Hematopoietic multipotent progenitor cell treated with erythropoietin and hydrocortisone succinate and interleukin-3 and kit ligand, for 8 days (in vitro differentiated cells): Measurements from ENCODE around the gene NPR3.

Experiments used
- DNase-seq: peaks from one replicate; pipeline ENCODE4 v3.0.0-alpha.2; 2015

Gene NPR3

DNA sequence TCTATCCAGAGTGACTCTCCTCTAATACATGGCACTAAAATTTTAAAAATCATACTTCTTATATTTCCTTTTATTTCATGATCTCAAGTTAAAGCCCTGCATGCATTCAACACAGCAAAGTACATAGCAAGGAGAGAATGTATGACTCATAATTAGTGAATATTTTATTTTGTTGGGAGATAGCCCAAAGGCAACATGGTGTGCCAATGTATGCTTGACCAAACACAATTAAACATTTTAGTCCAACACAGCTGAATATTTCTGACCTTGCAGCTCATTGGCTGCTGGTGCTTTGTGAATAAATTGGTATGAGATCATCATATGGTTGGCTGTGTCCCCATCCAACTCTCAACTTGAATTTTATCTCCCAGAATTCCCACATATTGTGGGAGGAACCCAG lies 103.5 kb downstream of the NPR3 start:
- DNase-seq, result no peak

DNA sequence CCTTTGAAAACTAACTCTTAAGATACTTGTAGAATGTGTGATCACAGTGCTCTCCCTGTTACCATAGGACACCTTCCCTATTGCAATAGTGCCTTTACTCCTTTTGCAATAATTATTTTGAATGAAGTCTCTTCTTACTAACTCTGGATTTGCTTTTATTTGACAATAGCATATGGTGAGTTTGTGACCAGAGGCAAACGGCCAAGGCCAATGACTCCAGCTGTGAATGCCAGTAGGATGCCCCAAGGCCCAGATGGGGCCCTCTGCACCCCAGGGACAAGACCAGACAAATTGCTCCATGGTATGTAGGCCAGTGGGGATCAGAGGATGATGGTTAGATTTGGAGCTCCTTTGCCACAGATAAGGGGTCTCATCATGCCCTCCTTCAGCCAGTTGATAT lies 116.9 kb downstream of the NPR3 start:
- DNase-seq, result no peak

DNA sequence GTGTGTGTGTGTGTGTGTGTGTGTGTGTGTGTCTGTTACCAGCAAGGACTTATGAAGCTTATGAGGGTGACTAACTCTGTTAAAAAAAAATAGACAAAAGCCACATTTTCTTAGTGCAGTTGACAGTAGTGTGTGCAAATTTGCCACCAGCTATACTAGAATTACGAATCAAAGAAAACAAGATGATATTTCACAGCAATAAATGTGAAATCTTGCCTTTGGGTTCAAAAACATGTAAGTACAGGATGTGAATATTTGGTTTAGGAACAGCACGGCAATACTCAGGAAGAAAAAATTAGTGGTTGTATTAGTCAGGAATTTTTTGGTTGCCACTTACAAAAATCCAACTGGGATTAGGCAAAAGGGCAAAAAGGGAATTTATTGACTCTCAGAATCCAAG lies 117.4 kb downstream of the NPR3 start:
- no peak for DNase-seq

DNA sequence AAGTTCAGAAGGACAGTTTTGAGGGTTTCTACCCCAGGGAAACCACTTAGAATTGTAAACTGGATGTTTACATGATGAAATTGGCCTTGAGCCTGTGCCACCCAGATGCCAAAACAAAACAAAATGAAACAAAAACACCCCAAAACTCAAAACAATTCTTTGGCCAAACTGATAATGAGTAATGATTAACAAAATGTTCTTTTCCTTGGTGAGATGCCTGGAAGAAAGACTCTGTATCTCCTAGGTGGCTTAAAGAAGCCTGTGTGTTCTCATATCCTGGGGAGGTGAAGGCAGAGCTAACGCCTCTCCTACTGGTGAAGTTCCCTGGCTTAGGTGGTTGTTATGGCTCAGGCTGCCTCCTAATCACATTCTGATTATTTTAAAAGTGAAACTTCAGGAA lies 120.5 kb downstream of the NPR3 start:
- DNase-seq, result no peak

DNA sequence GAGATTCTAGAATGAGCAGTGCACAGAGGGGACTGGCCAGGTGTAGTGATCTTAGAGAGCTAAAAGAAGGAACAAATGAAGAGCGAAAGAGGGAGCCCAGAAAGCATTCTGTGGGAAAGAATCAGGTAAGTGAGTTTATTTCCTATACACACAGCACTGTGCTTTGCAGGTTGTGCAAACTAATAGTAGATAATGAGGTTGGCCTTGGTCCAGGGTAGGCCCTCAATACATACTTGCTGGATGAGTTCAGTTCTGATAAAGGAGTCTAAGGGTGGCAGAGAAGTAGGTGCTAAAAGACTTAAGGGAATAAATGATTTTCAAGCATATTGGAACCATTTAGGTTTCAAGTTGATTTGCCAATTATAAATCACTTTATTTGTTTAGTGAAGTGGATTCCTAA lies 122.0 kb downstream of the NPR3 start:
- DNase-seq, result peak; percentile 38

DNA sequence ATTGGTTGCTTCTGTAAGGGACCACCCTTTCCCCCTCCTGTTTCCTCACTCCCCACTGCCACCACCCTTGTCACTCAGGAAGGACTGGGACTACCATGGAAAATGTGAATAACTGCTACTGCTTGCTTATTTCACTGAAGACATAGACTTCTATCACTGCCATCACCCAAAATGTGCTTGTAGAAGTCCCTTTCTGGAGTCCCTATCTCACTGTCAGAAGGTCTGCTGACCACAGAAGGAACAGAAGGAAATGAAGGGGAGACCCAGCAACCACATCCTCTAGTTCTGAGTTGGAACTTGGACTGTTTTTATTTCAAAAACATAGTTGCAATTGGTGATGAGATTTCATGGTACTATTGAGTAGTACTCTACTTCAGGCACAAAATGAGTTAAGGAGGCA lies 122.5 kb downstream of the NPR3 start:
- peak; percentile 21 for DNase-seq

DNA sequence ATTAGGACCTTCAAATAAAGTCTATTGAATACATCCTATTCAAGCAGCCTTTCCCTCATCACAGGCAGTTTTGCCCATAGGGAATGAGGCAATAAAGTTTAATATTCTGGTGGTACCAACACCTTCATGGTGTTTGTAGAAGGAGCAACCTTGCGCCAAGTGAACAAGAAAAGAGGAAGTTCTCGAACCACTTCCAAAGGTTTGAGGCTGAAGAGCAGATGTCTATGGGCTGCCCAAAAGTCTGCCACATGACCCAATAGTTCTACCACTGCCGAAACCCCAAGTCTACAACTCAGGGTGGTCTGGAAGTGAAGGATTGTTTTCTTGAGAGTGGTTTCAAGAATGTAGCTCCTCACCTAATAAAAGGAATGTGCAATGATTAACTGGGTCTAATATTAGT lies 123.1 kb downstream of the NPR3 start:
- DNase-seq, result no peak

DNA sequence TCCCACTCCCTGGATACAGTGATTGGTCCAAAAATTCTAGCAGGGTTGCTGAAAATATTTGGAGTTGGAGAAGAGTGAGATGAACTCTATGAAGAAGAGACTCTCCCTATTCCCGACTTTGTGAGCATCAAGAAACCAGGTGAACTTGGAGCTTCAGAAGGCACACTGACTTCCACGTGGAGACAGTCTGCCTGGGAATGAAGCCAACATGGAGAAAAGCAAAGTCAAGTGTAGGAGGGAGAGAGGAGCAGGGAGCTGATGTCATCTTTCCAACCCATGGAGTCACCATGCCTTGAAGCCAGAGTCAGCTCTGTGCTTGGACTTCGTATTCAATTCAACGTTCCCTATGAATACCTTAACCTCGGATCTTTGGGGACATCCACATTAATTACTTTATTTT lies 125.1 kb downstream of the NPR3 start:
- DNase-seq, result no peak

DNA sequence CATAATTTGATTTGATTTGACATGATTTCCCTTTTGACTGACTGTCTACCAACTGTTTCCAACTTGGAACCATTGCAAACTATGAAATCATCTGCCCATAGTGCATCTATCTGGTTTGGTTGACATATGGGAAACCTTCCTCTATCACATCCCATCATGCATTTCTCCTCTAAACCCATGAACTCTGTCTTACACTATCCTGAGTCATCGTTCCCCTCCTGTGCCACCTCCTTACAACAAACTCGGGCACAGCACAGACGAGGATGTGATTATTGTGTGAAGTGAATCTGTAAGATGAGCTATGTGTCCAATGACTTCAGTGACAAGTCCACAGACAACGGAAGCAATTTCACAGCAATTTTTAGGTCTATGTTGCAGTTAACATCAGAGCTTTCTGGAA lies 126.1 kb downstream of the NPR3 start:
- DNase-seq, result no peak

DNA sequence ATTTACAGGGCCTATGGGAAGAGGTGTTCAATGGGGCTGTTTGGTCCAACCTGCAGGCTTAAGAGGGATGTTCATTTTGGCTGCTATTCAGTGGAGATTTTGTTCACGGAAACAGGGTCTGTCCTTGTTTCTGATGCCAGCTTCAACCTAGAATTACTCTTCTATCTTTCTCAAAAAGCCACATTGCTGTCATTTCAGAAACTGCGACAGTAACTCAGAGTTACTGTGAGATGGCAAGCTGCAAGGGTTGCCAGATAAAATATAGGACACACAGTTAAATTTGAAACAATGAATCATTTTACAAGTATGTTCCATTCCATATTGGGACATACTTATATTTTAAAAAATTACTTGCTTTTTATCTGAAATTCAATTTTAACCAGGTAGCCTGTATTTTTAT lies 128.0 kb downstream of the NPR3 start:
- no peak for DNase-seq

DNA sequence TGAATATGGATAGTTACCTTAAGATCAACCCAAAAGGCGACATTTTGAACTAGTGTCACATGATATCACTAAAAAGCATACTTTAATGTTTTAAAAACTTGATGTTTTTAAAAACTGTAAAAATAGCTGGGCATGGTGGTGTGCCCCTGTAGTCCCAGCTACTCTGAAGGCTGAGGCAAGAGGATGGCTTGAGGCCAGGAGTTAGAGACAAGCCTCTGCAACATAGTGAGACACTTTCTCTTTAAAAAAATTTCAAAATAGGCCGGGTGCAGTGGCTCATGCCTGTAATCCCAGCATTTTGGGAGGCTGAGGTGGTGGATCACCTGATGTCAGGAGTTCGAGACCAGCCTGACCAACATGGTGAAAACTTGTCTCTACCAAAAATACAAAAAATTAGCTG lies 129.5 kb downstream of the NPR3 start:
- DNase-seq, result no peak
